NCI-H1930 (cell line): ENCODE measurements around the gene GEMIN5.
"Not testable (repeated sequence)": the region's sequence is repeated elsewhere in the genome, so short reads cannot be mapped to it uniquely, and the experiment has no call there.

ENCODE experiments used
- DNase-seq, 2 experiments: peaks; one replicate each; lab custom pipeline; 2025; lab: John Stamatoyannopoulos, UW

GEMIN5 gene

GRCh38 chr5:154940772-154941620 is 3.0 kb upstream of the GEMIN5 start, which contains the start of gene MRPL22:
TSS of gene MRPL22 (plus strand) at chr5:154941073. CDS start at chr5:154941111, 38 bp downstream.
- DNase-seq = peak; percentile 68 to 80

DNA sequence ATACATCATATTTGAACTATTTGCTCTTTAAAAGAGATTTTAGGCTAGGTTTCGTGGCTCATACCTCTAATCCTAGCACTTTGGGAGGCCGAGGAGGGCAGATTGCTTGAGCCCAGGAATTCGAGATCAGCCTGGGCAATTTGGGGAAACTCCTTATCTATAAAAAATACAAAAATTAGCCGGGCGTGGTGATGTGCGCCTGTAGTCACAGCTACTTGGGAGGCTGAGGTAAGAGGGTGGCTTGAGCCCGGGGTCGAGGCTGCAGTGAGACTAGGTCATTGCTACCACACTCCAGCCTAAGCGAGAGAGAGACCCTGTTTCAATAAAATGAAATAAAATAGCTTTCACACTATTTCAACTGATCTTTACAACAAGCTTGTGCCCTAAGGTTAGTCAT is 2.4 kb upstream of the GEMIN5 start:
- DNase-seq = no peak

GRCh38 chr5:154939387-154939786 is 1.4 kb upstream of the GEMIN5 start:
- not testable (repeated sequence) for DNase-seq

GRCh38 chr5:154937186-154937717 is 759 bp downstream of the GEMIN5 start:
- no peak for DNase-seq

DNA sequence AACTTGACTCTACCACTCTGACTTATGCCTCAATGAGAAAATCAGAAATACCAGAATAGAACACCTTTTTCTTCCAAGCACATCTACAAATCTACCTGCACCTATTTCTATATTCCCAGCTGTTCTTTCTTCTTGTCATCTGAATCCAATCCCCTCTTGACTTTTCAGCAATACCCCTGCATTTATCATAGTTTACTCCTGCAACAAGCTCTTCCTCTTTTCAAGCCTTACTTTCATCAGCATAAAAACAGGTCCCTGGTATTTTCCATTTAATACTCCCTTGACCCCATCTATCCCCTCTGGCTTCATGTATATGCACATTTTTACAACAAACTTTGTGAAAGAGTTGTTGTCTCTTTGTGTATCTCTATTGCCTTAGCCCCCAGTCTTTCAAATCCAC is 3.1 kb downstream of the GEMIN5 start:
- DNase-seq = no peak

DNA sequence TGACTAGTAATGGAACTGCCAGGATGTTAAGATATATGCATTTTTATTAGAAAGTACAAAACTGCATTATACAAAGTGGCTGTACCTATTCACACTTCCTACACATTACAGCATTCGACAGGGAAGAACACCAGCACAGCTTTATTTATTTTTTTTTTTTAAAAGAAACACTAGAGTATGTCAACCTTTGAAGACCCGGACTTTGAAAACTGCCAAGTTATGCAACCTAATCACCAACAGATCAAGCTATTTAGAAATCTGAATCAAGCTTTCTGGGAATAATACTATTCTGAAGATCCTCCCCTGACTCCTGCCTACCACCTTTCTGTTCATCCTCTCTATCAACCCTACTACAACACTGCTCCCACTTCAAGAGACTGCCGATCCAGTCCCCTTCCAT is 4.5 kb downstream of the GEMIN5 start:
- no peak for DNase-seq

- DNase-seq = no peak
Observed at GRCh38 chr5:154923441-154924430, 14.3 kb downstream of the GEMIN5 start.

DNA sequence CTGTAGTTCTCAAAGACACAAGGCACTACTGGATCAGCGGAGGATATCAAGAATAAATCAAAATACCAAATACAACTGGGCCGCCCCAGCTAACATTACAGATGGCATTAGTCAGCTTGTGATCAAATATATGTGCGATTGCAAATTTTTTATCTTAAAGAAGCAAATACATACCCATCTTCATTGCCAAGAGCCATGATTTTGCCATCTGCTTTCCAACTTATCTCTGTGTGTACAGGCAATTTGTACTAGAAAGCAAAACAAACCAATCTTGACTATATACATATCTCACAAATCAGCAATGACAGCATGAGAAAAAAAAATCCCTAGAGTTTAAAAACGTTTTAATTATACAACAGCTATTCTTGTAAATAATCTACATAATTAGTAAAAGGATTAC is 20.3 kb downstream of the GEMIN5 start:
- no peak for DNase-seq

- no peak for DNase-seq
Observed at GRCh38 chr5:154916874-154917273, 21.1 kb downstream of the GEMIN5 start.

GRCh38 chr5:154905601-154906000 is 32.4 kb downstream of the GEMIN5 start:
- not testable (repeated sequence) for DNase-seq

DNA sequence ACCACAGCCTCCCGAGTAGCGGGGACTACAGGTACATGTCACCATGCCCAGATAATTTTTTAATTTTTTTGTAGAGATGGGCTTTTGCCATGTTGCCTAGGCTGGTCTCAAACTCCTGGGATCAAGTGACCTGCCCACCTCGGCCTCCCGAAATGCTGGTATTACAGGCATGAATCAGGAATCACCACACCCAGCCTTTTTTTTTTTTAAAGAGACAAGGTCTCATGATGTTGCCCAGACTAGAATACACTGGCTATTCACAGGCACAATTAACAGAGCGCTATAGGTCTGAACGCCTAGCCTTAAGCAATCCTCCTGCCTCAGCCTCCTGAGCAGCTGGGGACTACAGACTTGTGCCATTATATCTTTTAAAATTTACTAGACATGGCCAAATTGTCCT is 36.1 kb downstream of the GEMIN5 start:
- no peak for DNase-seq

GRCh38 chr5:154901276-154901675 is 36.7 kb downstream of the GEMIN5 start:
- no peak for DNase-seq

- DNase-seq = no peak
Observed at GRCh38 chr5:154900066-154900465, 37.9 kb downstream of the GEMIN5 start.

DNA sequence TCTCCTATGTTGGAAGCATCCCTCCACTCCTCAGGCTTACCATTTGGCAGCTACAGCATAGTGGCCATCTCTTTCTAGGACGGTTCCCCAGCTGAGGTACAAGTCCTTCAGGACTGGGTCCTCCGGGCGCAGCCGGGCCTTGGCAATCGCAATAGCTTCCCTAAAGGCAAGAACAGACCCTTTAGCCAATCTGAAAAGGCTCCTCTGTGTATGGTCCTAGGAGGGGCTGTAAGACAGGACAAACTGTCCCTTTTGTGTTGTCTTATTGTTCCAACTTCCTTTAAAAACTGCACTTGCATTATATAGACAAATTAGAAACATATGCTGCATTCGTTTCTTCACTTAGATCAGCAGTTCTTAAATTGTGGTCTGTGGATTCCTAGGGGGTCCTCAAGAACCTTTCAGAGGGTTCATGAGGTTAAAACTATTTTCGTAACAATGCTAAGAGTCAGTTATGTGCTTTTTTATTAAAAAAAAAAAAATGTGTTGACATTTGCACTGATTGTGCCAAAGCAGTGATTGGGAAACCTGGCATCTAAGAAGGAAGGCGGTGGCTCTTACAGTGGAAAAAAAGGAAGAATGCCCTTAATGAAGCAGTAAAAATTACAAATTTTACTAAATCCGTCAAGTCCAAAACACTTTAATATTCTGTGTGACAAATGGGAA is 38.7 kb downstream of the GEMIN5 start:
- DNase-seq = no peak

DNA sequence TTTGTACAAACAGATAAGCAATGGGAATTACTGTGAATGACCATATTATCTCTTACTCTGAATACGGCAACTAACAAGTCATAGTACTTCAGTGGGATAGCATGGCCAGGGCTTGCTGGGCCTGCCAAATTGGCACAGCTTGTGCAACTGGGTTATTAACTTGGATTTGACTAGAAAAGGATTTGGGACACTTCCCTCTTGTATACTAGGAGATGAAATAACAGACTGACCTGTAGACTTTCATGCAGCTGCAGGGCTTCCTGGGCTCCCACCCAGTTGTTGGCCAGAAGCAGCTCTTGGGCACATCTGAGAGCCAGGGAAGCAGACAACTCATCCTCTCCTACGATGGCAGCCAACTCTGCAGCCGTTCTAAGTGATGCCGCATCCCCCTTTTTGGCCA is 39.8 kb downstream of the GEMIN5 start:
- DNase-seq = no peak

DNA sequence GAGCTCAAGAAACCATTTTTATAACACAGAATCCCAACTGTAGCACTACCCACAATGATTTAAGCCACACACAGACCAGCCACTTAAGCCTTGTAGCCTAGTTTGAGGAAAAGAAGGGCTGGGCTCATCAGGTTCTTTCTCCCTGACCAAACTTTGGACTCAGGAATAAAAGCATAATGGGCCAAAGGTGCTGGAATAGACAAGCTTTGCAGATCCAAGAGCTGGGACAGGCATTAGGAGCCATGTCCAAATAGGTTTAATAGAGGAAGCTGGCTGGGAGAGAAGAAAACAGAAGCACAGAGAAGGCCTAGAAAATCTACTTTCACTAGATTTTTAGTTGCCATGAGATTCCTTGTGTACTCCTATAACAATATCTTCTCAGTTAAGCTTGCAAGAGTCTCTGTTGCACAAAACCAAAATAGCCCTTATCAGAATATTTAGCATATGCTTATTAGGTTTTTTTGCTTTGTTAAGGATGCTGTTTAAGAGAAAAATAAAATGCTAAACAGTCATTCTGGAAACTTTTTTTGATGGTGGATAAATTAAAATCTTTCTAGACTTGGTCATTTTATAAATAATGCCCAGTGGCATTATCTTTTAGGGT is 41.3 kb downstream of the GEMIN5 start:
- no peak for DNase-seq

DNA sequence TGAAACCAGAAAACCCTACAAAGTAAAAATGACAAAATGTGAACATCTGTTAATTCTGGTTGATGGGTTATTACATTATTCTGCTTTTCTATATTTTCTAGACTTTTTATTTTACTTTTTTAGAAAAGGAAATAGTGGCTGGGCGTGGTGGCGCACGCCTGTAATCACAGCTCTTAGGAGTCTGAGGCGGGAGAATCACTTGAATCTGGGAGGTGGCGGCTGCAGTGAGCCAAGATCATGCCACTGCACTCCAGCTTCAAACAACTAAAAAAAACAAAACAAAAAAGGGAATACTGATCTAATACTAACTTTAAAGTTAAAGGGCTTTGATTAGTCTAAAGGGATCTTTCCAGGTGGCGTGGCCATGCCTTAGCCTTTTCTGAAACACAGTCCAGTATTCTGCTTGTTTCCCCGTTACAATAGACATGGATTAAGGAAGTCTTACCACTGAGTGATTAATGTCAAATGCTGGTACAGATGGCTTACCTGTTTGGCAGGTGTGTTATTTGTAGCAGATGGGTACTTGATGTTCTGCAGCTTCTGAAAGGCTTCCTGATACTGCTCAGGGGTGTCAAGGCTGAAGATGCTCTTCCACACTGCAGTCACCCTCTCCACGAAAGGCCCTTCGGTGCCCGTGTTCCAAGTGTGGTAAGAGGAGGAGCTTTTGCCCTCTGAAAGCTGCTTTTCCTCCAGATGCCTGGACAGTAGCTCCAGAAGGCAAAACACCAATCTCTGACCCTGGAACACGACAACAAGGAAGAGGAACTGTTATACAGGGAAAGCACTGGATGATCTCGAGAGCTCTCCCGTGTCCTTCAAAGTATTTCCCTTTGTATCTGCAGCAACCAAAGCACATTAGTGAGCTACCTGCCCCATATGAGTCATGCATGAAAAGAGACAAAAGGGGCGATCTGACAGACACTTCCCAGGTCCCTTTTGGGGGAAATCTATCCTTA is 42.1 kb downstream of the GEMIN5 start:
- DNase-seq = no peak

DNA sequence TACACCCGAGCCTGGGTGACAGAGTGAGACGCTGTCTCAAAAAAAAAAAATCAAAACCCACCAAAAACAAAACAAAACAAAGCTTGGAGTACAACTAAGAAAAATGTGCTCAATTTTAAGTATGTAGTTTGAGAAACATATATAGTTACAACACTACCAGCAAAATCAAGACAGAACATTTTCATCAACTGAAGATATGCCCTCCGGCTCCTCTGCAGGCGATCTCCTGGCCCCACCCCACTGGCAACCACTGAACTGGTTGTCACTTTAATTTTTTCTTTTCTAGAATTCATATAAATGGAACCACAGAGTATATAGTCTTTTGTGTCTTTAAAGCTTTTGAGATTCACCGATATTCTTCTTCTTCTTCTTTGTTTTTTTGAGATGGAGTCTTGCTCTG is 44.6 kb downstream of the GEMIN5 start:
- DNase-seq = no peak

DNA sequence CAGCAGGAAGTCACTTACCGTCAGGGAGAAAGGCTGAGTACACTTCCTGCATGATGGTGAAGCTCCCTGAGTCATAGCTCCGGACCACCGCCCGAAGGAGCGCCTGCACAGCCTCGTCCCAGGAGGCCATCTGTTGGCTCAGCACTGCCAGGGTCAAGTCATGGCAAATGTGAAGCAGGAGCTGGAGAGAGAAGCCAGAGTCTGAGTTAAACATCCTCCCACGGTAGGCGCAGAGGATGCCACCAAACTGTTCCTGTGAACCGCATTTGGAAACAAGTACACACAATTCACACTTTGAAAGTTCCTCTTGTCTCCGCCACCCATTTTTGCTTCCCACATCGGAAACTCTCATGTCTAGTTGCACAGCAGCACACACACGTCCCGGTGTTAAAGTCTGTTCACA is 45.6 kb downstream of the GEMIN5 start:
- DNase-seq = no peak

GRCh38 chr5:154885439-154885838 is 52.6 kb downstream of the GEMIN5 start:
- DNase-seq = no peak
